Duodenal mucosa (tissue), 2 donors: ENCODE measurements around the gene SEMA3E.

ENCODE experiments used
- H3K27ac ChIP-seq: one replicate; pipeline ENCODE4 v1.7.0; 2013; ENCODE audit warnings: low read depth, low read length
- H3K27me3 ChIP-seq, 2 donors: one replicate each; pipeline ENCODE4 v1.7.0; 2013; ENCODE audit warnings: low read length in 2 of 2, control low read depth in 1 of 2; ENCODE audit not compliant: insufficient read depth in 2 of 2, control insufficient read depth in 1 of 2
- H3K36me3 ChIP-seq, 2 donors: one replicate each; pipeline ENCODE4 v1.7.0; 2013; ENCODE audit warnings: low read length in 2 of 2, control low read depth in 1 of 2; ENCODE audit not compliant: insufficient read depth in 2 of 2, control insufficient read depth in 1 of 2
- H3K4me1 ChIP-seq, 2 donors: one replicate each; pipeline ENCODE4 v1.7.0; 2013; ENCODE audit warnings: low read length in 2 of 2, control low read depth in 1 of 2; ENCODE audit not compliant: insufficient read depth in 2 of 2, control insufficient read depth in 1 of 2
- H3K4me3 ChIP-seq, 2 donors: one replicate each; pipeline ENCODE4 v1.7.0; 2013; ENCODE audit warnings: low read length in 2 of 2, low read depth in 1 of 2
- H3K9ac ChIP-seq, 2 donors: one replicate each; pipeline ENCODE4 v1.7.0; 2013; ENCODE audit warnings: low read length in 2 of 2, low read depth in 1 of 2
- H3K9me3 ChIP-seq, 2 donors: one replicate each; pipeline ENCODE4 v1.7.0; 2013; ENCODE audit warnings: low read length in 2 of 2, control low read depth in 1 of 2; ENCODE audit not compliant: control insufficient read depth in 1 of 2

Gene SEMA3E

GRCh38 chr7:83502636-83503035, 146.3 kb downstream of the SEMA3E start:
- no peaks in the 10 kb centered on the region for H3K4me1 ChIP-seq
- no peak overlapping the region for H3K27ac ChIP-seq
- H3K9ac ChIP-seq, result no peak overlapping the region
- H3K4me3 ChIP-seq, result no peak overlapping the region
- H3K27me3 ChIP-seq, result no peaks in the 10 kb centered on the region
- no peaks in the 10 kb centered on the region for H3K9me3 ChIP-seq
- H3K36me3 ChIP-seq, result no peaks in the 10 kb centered on the region

- Histone ChIP-seq H3K27me3 (no peaks in the 10 kb centered on the region), H3K9me3 (no peaks in the 10 kb centered on the region), H3K4me3 (no peak overlapping the region), H3K36me3 (no peaks in the 10 kb centered on the region), H3K4me1 (no peaks in the 10 kb centered on the region), H3K9ac (no peak overlapping the region), H3K27ac (no peak overlapping the region)
Measured at GRCh38 chr7:83494683-83495082, 154.3 kb downstream of the SEMA3E start.

- Histone ChIP-seq H3K9ac (no peak overlapping the region), H3K27ac (no peak overlapping the region), H3K27me3 (no peaks in the 10 kb centered on the region), H3K9me3 (no peaks in the 10 kb centered on the region), H3K36me3 (no peaks in the 10 kb centered on the region), H3K4me1 (no peaks in the 10 kb centered on the region), H3K4me3 (no peak overlapping the region)
Measured at GRCh38 chr7:83492802-83493201, 156.1 kb downstream of the SEMA3E start.

GRCh38 chr7:83487801-83488200, 161.1 kb downstream of the SEMA3E start:
- H3K4me3 ChIP-seq, result no peak overlapping the region
- H3K36me3 ChIP-seq, result no peaks in the 10 kb centered on the region
- no peak overlapping the region for H3K27ac ChIP-seq
- H3K27me3 ChIP-seq, result no peaks in the 10 kb centered on the region
- no peaks in the 10 kb centered on the region for H3K4me1 ChIP-seq
- H3K9ac ChIP-seq, result no peak overlapping the region
- H3K9me3 ChIP-seq, result no peaks in the 10 kb centered on the region

GRCh38 chr7:83486957-83487356, 162.0 kb downstream of the SEMA3E start:
- no peaks in the 10 kb centered on the region for H3K9me3 ChIP-seq
- H3K9ac ChIP-seq, result no peak overlapping the region
- H3K4me3 ChIP-seq, result no peak overlapping the region
- H3K27ac ChIP-seq, result no peak overlapping the region
- H3K27me3 ChIP-seq, result no peaks in the 10 kb centered on the region
- H3K36me3 ChIP-seq, result no peaks in the 10 kb centered on the region
- no peaks in the 10 kb centered on the region for H3K4me1 ChIP-seq

- H3K4me1 ChIP-seq, result no peaks in the 10 kb centered on the region
- H3K9me3 ChIP-seq, result no peaks in the 10 kb centered on the region
- H3K4me3 ChIP-seq, result no peak overlapping the region
- no peak overlapping the region for H3K9ac ChIP-seq
- H3K36me3 ChIP-seq, result no peaks in the 10 kb centered on the region
- H3K27me3 ChIP-seq, result no peaks in the 10 kb centered on the region
- no peak overlapping the region for H3K27ac ChIP-seq
Measured at GRCh38 chr7:83486536-83486935, 162.4 kb downstream of the SEMA3E start.

- no peaks in the 10 kb centered on the region for H3K4me1 ChIP-seq
- H3K36me3 ChIP-seq, result no peaks in the 10 kb centered on the region
Measured at GRCh38 chr7:83484826-83485225, 164.1 kb downstream of the SEMA3E start.

GRCh38 chr7:83484266-83484665, 164.7 kb downstream of the SEMA3E start:
- Histone ChIP-seq H3K36me3 (no peaks in the 10 kb centered on the region), H3K4me1 (no peaks in the 10 kb centered on the region), H3K9me3 (no peaks in the 10 kb centered on the region), H3K27ac (no peak overlapping the region), H3K27me3 (no peaks in the 10 kb centered on the region), H3K4me3 (no peak overlapping the region), H3K9ac (no peak overlapping the region)

More at GRCh38 chr7:83484826-83485225, 164.1 kb downstream of the SEMA3E start:
- Histone ChIP-seq H3K27me3 (no peaks in the 10 kb centered on the region), H3K4me3 (no peak overlapping the region), H3K27ac (no peak overlapping the region), H3K9me3 (no peaks in the 10 kb centered on the region), H3K9ac (no peak overlapping the region)

- H3K36me3 ChIP-seq, result no peaks in the 10 kb centered on the region
- no peak overlapping the region for H3K9ac ChIP-seq
- no peaks in the 10 kb centered on the region for H3K27me3 ChIP-seq
- no peaks in the 10 kb centered on the region for H3K9me3 ChIP-seq
- no peak overlapping the region for H3K4me3 ChIP-seq
- no peaks in the 10 kb centered on the region for H3K4me1 ChIP-seq
- H3K27ac ChIP-seq, result no peak overlapping the region
Measured at GRCh38 chr7:83478616-83479015, 170.3 kb downstream of the SEMA3E start.

- Histone ChIP-seq H3K27me3 (no peaks in the 10 kb centered on the region), H3K9me3 (no peaks in the 10 kb centered on the region), H3K4me3 (no peak overlapping the region), H3K9ac (no peak overlapping the region), H3K4me1 (no peaks in the 10 kb centered on the region), H3K27ac (no peak overlapping the region), H3K36me3 (no peaks in the 10 kb centered on the region)
Measured at GRCh38 chr7:83476511-83477050, 172.4 kb downstream of the SEMA3E start.

GRCh38 chr7:83475420-83475819, 173.5 kb downstream of the SEMA3E start:
- Histone ChIP-seq H3K4me1 (no peaks in the 10 kb centered on the region), H3K9me3 (no peaks in the 10 kb centered on the region), H3K27me3 (no peaks in the 10 kb centered on the region), H3K4me3 (no peak overlapping the region), H3K9ac (no peak overlapping the region), H3K27ac (no peak overlapping the region), H3K36me3 (no peaks in the 10 kb centered on the region)
